GM06990 (cell line): ENCODE data around the gene IPP.
"Not testable (repeated sequence)": the region's sequence is repeated elsewhere in the genome, so short reads cannot be mapped to it uniquely, and the experiment has no call there.

Source experiments
- DNase-seq: peaks from one replicate; pipeline ENCODE4 v3.0.0-alpha.2; 2011; ENCODE audit not compliant: insufficient read length; ENCODE audit errors: extremely low read depth
- H3K27me3 ChIP-seq: replicated peaks from 2 replicates; pipeline ENCODE4 v1.6.0; 2011; ENCODE audit warnings: low read length; ENCODE audit not compliant: control insufficient read depth, insufficient read depth
- H3K36me3 ChIP-seq: 2 replicates; pipeline ENCODE4 v1.5.1; 2011; ENCODE audit warnings: low read length; ENCODE audit not compliant: control insufficient read depth, insufficient read depth
- H3K4me3 ChIP-seq: replicated peaks from 2 replicates; pipeline ENCODE4 v1.5.1; 2011; ENCODE audit warnings: low read depth, mild to moderate bottlenecking, control low read depth, low read length
- TF ChIP-seq, protein P1 (sequence below): IDR thresholded peaks from 2 replicates; pipeline ENCODE4 v1.5.1; 2011; ENCODE audit warnings: low read length, control low read depth, mild to moderate bottlenecking, inconsistent platforms; ENCODE audit not compliant: insufficient read depth, poor library complexity, severe bottlenecking

The IPP gene

DNA sequence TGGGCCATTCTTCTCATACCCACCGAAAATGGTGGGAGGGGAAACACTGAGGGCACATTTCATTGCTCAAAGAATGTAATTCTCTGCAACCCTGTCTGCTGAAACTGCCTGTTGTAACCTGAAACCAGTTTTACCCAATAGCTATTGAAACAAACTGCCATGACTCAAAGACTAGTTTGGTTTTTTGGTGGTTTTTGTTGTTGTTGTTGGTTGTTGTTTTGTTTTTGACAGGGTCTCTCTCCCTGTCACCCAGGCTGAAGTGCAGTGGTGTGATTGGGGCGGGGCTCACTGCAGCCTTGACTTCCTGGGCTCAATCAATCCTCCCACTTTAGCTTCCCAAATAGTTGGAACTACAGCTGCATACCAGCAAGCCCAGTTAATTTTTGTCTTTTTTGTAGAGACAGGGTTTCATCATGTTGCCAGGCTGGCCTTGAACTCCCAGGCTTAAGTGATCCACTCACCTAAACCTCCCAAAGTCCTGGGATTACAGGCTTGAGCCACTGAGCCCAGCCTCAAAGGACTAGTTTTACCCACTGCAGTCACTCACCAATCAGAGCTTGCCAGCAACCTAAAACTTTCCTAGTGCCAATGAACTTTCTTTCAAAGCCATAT, 2.1 kb upstream of the IPP start:
- TF ChIP-seq, protein P1, sequence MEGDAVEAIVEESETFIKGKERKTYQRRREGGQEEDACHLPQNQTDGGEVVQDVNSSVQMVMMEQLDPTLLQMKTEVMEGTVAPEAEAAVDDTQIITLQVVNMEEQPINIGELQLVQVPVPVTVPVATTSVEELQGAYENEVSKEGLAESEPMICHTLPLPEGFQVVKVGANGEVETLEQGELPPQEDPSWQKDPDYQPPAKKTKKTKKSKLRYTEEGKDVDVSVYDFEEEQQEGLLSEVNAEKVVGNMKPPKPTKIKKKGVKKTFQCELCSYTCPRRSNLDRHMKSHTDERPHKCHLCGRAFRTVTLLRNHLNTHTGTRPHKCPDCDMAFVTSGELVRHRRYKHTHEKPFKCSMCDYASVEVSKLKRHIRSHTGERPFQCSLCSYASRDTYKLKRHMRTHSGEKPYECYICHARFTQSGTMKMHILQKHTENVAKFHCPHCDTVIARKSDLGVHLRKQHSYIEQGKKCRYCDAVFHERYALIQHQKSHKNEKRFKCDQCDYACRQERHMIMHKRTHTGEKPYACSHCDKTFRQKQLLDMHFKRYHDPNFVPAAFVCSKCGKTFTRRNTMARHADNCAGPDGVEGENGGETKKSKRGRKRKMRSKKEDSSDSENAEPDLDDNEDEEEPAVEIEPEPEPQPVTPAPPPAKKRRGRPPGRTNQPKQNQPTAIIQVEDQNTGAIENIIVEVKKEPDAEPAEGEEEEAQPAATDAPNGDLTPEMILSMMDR = no peak
- no peak overlapping the region for H3K4me3 ChIP-seq

DNA sequence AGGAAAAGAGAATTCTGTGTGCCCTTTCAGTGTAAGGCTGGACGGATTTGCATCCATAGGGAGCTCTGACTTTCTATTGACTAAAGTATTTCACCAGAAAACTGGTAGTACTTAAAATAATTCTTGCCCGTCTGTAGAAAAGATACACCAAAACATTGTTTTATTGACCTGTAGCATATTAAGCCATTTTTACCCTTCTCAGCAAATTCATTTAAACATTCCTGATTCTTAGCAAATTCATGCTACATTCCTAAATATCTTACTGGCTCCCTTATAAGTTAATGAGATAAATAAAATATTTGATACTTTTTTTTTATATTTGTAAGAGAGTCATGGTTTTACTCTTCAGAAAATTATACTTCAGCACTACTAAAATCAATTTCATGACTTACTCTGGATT, 1.6 kb upstream of the IPP start:
- no peak overlapping the region for H3K4me3 ChIP-seq

More for the DNA sequence above, 2.1 kb upstream of the IPP start:
- DNase-seq = no peak
- H3K36me3 ChIP-seq = no peaks in the 10 kb centered on the region
- H3K27me3 ChIP-seq = no peaks in the 10 kb centered on the region

DNA sequence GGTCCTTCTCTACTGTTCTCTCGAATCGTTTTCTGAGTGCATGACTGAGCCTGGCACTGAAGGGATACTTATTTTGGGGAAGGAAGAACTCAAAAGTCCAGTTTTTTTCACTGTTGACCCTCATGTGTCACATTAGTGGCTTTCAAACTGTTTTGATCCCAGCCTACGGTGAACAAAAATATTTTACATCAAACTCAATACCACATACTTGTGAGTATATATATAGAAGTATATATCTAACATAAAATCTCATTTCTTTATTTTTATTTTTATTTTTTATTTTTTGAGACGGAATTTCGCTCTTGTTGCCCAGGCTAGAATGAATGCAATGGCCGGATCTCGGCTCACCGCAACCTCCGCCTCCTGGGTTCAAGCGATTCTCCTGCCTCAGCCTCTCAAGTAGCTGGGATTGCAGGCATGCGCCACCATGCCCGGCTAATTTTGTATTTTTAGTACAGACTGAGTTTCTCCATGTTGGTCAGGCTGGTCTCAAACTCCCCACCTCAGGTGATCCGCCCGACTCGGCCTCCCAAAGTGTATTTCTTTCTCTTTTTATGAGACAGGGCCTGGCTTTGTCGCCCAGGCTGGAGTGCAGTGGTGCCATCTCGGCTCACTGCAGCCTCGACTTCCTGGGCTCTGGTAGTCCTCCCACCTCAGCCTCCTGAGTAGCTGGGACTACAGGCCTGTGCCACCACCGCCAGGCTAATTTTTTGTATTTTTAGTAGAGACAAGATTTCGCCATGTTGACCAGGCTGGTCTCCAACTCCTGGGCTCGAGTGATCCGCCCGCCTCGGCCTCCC, 786 bp upstream of the IPP start:
- H3K36me3 ChIP-seq, H3K27me3 ChIP-seq, DNase-seq: not testable (repeated sequence)
- peak overlapping the region; percentile 90 for H3K4me3 ChIP-seq

More for the DNA sequence above, 1.6 kb upstream of the IPP start:
- TF ChIP-seq, protein P1 = no peak
- DNase-seq = no peak
- no peaks in the 10 kb centered on the region for H3K36me3 ChIP-seq
- no peaks in the 10 kb centered on the region for H3K27me3 ChIP-seq

DNA sequence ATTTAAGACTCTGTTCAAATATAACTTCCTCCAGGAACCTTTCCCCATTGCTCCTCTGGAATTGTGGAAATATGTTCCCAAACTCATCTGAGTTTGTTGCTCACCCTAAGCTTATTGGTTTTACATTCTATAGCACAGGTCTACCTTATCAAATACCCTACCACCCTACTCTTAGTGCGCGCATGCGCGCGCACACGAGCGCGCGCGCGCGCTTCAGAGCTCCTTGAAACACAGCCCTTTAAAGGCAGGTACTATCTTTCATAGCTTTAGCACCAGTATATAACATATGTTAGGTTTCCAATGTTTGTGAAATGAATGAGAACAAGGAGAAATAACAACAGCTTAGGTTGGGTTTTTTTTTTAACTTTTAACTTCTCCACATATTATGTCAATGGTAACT, 3.5 kb downstream of the IPP start:
- Histone ChIP-seq H3K27me3 (no peaks in the 10 kb centered on the region), H3K4me3 (no peak overlapping the region), H3K36me3 (no peaks in the 10 kb centered on the region)
- no peak for DNase-seq
- TF ChIP-seq, protein P1 = no peak

DNA sequence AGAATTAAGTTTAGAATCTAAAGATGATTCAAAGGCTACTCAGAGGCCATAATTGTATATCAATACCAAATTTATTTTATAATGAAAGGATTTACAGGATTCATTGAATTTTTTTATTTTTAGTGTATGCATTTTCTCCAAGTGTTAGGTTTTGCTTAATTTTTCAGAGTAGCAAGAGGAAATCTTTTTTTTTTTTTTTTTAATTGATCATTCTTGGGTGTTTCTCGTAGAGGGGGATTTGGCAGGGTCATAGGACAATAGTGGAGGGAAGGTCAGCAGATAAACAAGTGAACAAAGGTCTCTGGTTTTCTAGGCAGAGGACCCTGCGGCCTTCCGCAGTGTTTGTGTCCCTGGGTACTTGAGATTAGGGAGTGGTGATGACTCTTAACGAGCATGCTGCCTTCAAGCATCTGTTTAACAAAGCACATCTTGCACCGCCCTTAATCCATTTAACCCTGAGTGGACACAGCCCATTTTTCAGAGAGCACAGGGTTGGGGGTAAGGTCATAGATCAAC, 10.8 kb downstream of the IPP start:
- not testable (repeated sequence) for H3K36me3 ChIP-seq, DNase-seq

DNA sequence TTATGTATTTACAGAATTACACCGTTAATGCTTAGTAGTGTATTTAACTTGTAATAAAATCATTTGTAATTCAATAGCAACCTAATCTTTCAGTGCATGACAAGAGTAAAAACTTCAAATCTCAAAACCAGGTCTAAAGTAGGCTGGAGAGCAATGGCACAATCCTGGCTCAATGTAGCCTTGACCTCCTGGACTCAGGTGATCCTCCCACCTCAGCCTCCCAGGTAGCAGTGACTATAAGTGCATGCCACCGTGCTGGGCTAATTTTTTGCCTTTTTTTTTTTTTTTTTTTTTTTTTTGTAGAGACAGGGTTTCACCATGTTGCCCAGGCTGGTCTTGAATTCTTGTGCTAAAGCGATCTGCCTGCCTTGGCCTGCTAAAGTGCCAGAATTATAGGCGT, 11.3 kb downstream of the IPP start:
- Histone ChIP-seq H3K36me3 (no peaks in the 10 kb centered on the region; the same call in 1 of the 2 replicates), H3K27me3 (no peaks in the 10 kb centered on the region), H3K4me3 (no peak overlapping the region)
- no peak for DNase-seq
- TF ChIP-seq, protein P1 = no peak

More for the DNA sequence above, 10.8 kb downstream of the IPP start:
- not testable (repeated sequence) for H3K4me3 ChIP-seq, H3K27me3 ChIP-seq
